Measurements from ENCODE around the gene SST. TPM values are rescaled to one million over a fixed set of nuclear protein-coding genes. Genes with fewer than 3 reads are reported as not detected.

SST gene
- total RNA-seq, 3 donors from 2014 or later, result not detected

GRCh38 chr3:187621881-187622280 is 48.3 kb downstream of the SST start:
- H3K36me3 ChIP-seq, result no peaks in the 10 kb centered on the region
- DNase-seq (ENCODE audit: low spot score in 2 of 2), result no peak
- H3K27me3 ChIP-seq, result no peaks in the 10 kb centered on the region
- no peaks in the 10 kb centered on the region for H3K9me3 ChIP-seq
- H3K4me1 ChIP-seq, result no peaks in the 10 kb centered on the region
- no peak for TF ChIP-seq POLR2A (IDR thresholded peaks at IDR 0.05)
- TF ChIP-seq POLR2AphosphoS5 (IDR thresholded peaks at IDR 0.05), result no peak
- TF ChIP-seq, protein P1, sequence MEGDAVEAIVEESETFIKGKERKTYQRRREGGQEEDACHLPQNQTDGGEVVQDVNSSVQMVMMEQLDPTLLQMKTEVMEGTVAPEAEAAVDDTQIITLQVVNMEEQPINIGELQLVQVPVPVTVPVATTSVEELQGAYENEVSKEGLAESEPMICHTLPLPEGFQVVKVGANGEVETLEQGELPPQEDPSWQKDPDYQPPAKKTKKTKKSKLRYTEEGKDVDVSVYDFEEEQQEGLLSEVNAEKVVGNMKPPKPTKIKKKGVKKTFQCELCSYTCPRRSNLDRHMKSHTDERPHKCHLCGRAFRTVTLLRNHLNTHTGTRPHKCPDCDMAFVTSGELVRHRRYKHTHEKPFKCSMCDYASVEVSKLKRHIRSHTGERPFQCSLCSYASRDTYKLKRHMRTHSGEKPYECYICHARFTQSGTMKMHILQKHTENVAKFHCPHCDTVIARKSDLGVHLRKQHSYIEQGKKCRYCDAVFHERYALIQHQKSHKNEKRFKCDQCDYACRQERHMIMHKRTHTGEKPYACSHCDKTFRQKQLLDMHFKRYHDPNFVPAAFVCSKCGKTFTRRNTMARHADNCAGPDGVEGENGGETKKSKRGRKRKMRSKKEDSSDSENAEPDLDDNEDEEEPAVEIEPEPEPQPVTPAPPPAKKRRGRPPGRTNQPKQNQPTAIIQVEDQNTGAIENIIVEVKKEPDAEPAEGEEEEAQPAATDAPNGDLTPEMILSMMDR (IDR thresholded peaks at IDR 0.05), result no peak
- H3K4me3 ChIP-seq, result no peak overlapping the region
- no peak overlapping the region for H3K27ac ChIP-seq
- intact Hi-C loops (cut with DNase I; ENCODE audit: low total_unique reads), result no loop called here

GRCh38 chr3:187619461-187619860 is 50.7 kb downstream of the SST start:
- H3K4me1 ChIP-seq, result no peaks in the 10 kb centered on the region
- H3K4me3 ChIP-seq, result no peak overlapping the region
- no peaks in the 10 kb centered on the region for H3K36me3 ChIP-seq
- no peaks in the 10 kb centered on the region for H3K27me3 ChIP-seq
- no peak for DNase-seq (ENCODE audit: low spot score in 2 of 2)
- no peak for TF ChIP-seq POLR2AphosphoS5 (IDR thresholded peaks at IDR 0.05)
- TF ChIP-seq POLR2A (IDR thresholded peaks at IDR 0.05), result no peak
- TF ChIP-seq, protein P1 (IDR thresholded peaks at IDR 0.05), result no peak
- H3K27ac ChIP-seq, result no peak overlapping the region
- intact Hi-C loops (cut with DNase I; ENCODE audit: low total_unique reads), result no loop called here
- no peaks in the 10 kb centered on the region for H3K9me3 ChIP-seq

Other genes with a start within 250 kb of the SST start
- not detected for gene RTP2, start 32.2 kb upstream of the SST start, total RNA-seq
- 100 to 1,000 TPM; 281 to 346 (median 283) TPM for gene BCL6, start 75.1 kb upstream of the SST start, total RNA-seq